ENCODE measurements around the gene MRPL24.

DNA sequence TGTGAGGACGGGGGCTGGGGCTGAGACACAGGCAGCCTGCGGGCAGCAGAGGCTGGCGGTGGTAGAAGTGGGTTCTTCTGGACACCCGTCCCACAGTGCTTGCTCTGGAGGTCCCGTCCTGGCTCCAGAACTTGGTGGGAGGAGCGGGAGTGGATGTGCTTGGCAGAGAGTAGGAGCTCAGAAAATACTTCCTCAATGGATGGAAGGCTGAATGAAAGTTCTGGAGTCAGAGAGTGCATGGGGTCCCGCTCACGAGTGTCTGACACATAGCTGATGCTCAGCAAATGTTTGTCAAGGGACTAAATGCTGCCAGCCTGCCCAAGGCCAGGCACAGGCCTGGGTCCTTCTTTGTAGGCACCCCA, 50.2 kb downstream of the MRPL24 start:
- TF ChIP-seq, protein P1, sequence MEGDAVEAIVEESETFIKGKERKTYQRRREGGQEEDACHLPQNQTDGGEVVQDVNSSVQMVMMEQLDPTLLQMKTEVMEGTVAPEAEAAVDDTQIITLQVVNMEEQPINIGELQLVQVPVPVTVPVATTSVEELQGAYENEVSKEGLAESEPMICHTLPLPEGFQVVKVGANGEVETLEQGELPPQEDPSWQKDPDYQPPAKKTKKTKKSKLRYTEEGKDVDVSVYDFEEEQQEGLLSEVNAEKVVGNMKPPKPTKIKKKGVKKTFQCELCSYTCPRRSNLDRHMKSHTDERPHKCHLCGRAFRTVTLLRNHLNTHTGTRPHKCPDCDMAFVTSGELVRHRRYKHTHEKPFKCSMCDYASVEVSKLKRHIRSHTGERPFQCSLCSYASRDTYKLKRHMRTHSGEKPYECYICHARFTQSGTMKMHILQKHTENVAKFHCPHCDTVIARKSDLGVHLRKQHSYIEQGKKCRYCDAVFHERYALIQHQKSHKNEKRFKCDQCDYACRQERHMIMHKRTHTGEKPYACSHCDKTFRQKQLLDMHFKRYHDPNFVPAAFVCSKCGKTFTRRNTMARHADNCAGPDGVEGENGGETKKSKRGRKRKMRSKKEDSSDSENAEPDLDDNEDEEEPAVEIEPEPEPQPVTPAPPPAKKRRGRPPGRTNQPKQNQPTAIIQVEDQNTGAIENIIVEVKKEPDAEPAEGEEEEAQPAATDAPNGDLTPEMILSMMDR (IDR thresholded peaks at IDR 0.05): no peak
- TF ChIP-seq POLR2A (IDR thresholded peaks at IDR 0.05): no peak
- no peak for TF ChIP-seq EP300 (IDR thresholded peaks at IDR 0.05)
